GM23338 (cell line): ENCODE data around the gene EHD3. TPM values are rescaled to one million over a fixed set of nuclear protein-coding genes. Genes with fewer than 3 reads are reported as not detected.

Experiments
- ATAC-seq: fragments of 200-7000 bp; cut with Tn5 transposase; 3 replicates; pipeline ENCODE4 v1.9.1; 2020
- DNase-seq: peaks from one replicate; pipeline ENCODE4 v3.0.0-alpha.2; 2015; ENCODE audit warnings: low spot score
- H2AFZ ChIP-seq: fragments of 200-600 bp; sonication (generic); 2 replicates; pipeline ENCODE4 v1.8.0; 2016; ENCODE audit warnings: antibody characterized with exemption, mild to moderate bottlenecking, moderate library complexity
- H3F3A ChIP-seq: fragments of 200-600 bp; sonication (generic); replicated peaks from 2 replicates; pipeline ENCODE4 v1.8.0; 2017; ENCODE audit warnings: antibody characterized with exemption, mixed run types, low read depth
- H3K27ac ChIP-seq: fragments of 200-600 bp; sonication (generic); 2 replicates; pipeline ENCODE4 v1.6.1; 2016; ENCODE audit warnings: low read depth
- H3K27me3 ChIP-seq: fragments of 200-600 bp; sonication (generic); 2 replicates; pipeline ENCODE4 v1.8.0; 2016; ENCODE audit warnings: mild to moderate bottlenecking, mixed run types, moderate library complexity; ENCODE audit not compliant: insufficient read depth
- H3K36me3 ChIP-seq: fragments of 200-600 bp; sonication (generic); 2 replicates; pipeline ENCODE4 v1.8.0; 2016; ENCODE audit warnings: mild to moderate bottlenecking; ENCODE audit not compliant: insufficient read depth
- H3K4me1 ChIP-seq: fragments of 200-600 bp; sonication (generic); 2 replicates; pipeline ENCODE4 v1.8.0; 2016; ENCODE audit warnings: mild to moderate bottlenecking, moderate library complexity; ENCODE audit not compliant: insufficient read depth
- H3K4me2 ChIP-seq: fragments of 200-600 bp; sonication (generic); 2 replicates; pipeline ENCODE4 v1.7.1; 2017; ENCODE audit warnings: mixed run types
- H3K4me3 ChIP-seq: fragments of 200-600 bp; sonication (generic); 2 replicates; pipeline ENCODE4 v1.6.1; 2016; ENCODE audit warnings: mixed run types
- H3K79me2 ChIP-seq: fragments of 200-600 bp; sonication (generic); replicated peaks from 2 replicates; pipeline ENCODE4 v1.8.0; 2017; ENCODE audit warnings: mild to moderate bottlenecking; ENCODE audit not compliant: insufficient read depth
- H3K9me2 ChIP-seq: fragments of 200-600 bp; sonication (generic); 2 replicates; pipeline ENCODE4 v1.8.0; 2017; ENCODE audit not compliant: insufficient read depth
- H4K20me1 ChIP-seq: fragments of 200-600 bp; sonication (generic); replicated peaks from 2 replicates; pipeline ENCODE4 v1.8.0; 2017; ENCODE audit warnings: mild to moderate bottlenecking; ENCODE audit not compliant: insufficient read depth
- H3K27ac Mint-ChIP-seq: 2 replicates; pipeline ENCODE4 v1.8.0; 2020; ENCODE audit warnings: inconsistent platforms, mild to moderate bottlenecking, moderate library complexity, mixed read lengths
- H3K27me3 Mint-ChIP-seq: 3 replicates; pipeline ENCODE4 v1.8.0; 2022; ENCODE audit warnings: low read depth, mild to moderate bottlenecking, moderate library complexity, mixed read lengths, inconsistent platforms; ENCODE audit not compliant: insufficient read depth, poor library complexity
- H3K36me3 Mint-ChIP-seq: 3 replicates; pipeline ENCODE4 v1.8.0; 2021; ENCODE audit warnings: low read depth, mild to moderate bottlenecking, inconsistent platforms, moderate library complexity, mixed read lengths
- H3K4me1 Mint-ChIP-seq: 3 replicates; pipeline ENCODE4 v1.8.0; 2020; ENCODE audit warnings: mild to moderate bottlenecking, inconsistent platforms, mixed read lengths
- H3K4me3 Mint-ChIP-seq: 3 replicates; pipeline ENCODE4 v1.8.0; 2021; ENCODE audit warnings: moderate library complexity, mild to moderate bottlenecking, inconsistent platforms, mixed read lengths
- H3K9me3 Mint-ChIP-seq: 3 replicates; pipeline ENCODE4 v1.8.0; 2020; ENCODE audit warnings: moderate library complexity, mild to moderate bottlenecking, inconsistent platforms, mixed read lengths
- CREB1 ChIP-seq: fragments of 250-450 bp; sonication (Bioruptor Pico); IDR thresholded peaks from 2 replicates; pipeline ENCODE4 v1.5.0; 2020; ENCODE audit warnings: low read depth, mild to moderate bottlenecking, moderate library complexity
- EZH2 ChIP-seq: fragments of 200-600 bp; sonication (generic); IDR thresholded peaks from one replicate; pipeline ENCODE4 v1.8.0; 2017; ENCODE audit warnings: antibody characterized with exemption, mild to moderate bottlenecking, low read depth; ENCODE audit not compliant: unreplicated experiment
- JUNB ChIP-seq: IDR thresholded peaks from one replicate; pipeline ENCODE4 v1.6.1; 2016; ENCODE audit warnings: antibody characterized with exemption; ENCODE audit not compliant: unreplicated experiment
- NANOG ChIP-seq: IDR thresholded peaks from 2 replicates; pipeline ENCODE4 v1.6.1; 2016; ENCODE audit warnings: antibody characterized with exemption, borderline replicate concordance
- STAT1 ChIP-seq: IDR thresholded peaks from one replicate; pipeline ENCODE4 v1.6.1; 2016; ENCODE audit warnings: antibody characterized with exemption; ENCODE audit not compliant: unreplicated experiment
- ZNF114 ChIP-seq: fragments of 250-450 bp; sonication (Bioruptor Pico); IDR thresholded peaks from 2 replicates; pipeline ENCODE4 v1.5.0; 2020; ENCODE audit warnings: mild to moderate bottlenecking, moderate library complexity
- ZNF331 ChIP-seq: fragments of 250-450 bp; sonication (Bioruptor Pico); IDR thresholded peaks from 2 replicates; pipeline ENCODE4 v1.5.0; 2020; ENCODE audit warnings: low read depth, mild to moderate bottlenecking, moderate library complexity
- polyA plus RNA-seq: library from polyadenylated mRNA; unstranded; fragments of >200 nt; fragmentation: Nextera tagmentation; extraction: Ambion mirVana; gene quantifications from 2 replicates; pipeline ENCODE4 v1.2.1, GENCODE V29; 2016
- total RNA-seq: library from RNA; depleted of rRNA; stranded (reverse); fragments of >200 nt; shearing (Covaris generic); gene quantifications from 2 replicates; pipeline ENCODE4 v1.2.3, GENCODE V29; 2014
- TF ChIP-seq, protein P1 (sequence below): IDR thresholded peaks from 2 replicates; pipeline ENCODE4 v1.6.1; 2016; ENCODE audit warnings: antibody characterized with exemption
- TF ChIP-seq, protein P2 (sequence below): IDR thresholded peaks from one replicate; pipeline ENCODE4 v1.6.1; 2018; ENCODE audit warnings: antibody characterized with exemption; ENCODE audit not compliant: unreplicated experiment
- TF ChIP-seq, protein P3 (sequence below), 2 experiments: fragments of 200-600 bp in 1 of 2; sonication (generic) in 1 of 2; conservative IDR thresholded peaks; 2 replicates each; pipeline versions ENCODE4 v1.5.1 to v1.6.1; 2016 to 2017; ENCODE audit warnings: antibody characterized with exemption in 2 of 2, low read depth in 2 of 2, mild to moderate bottlenecking in 2 of 2, moderate library complexity in 1 of 2
- TF ChIP-seq, protein P4 (sequence below): fragments of 250-450 bp; sonication (Bioruptor Pico); IDR thresholded peaks from 2 replicates; pipeline ENCODE4 v1.5.0; 2020; ENCODE audit warnings: mild to moderate bottlenecking, moderate library complexity

Gene EHD3
- total and polyA plus RNA-seq, 2 experiments from 2014 or later = 3.3 to 12.6 TPM

DNA sequence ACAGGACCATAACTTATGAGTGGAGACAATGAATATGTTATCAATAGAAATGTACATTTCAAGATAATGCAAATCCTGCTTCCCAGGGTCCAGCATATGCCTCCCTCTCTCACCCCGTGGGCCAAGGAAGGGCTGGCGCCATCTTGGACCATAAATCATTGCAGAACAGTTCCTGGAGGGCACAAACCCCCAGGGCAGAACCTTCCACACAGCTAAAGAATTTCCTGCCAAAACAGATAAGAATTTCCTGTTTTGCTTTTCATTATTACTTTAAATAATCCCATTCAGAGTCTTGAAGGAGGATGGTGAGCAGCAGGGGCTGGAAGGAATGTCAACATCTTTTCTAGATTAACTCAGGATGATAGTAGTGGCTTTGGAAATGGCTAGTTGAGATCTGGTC is 53.7 kb downstream of the EHD3 start (continued):
- TF ChIP-seq, protein P1, sequence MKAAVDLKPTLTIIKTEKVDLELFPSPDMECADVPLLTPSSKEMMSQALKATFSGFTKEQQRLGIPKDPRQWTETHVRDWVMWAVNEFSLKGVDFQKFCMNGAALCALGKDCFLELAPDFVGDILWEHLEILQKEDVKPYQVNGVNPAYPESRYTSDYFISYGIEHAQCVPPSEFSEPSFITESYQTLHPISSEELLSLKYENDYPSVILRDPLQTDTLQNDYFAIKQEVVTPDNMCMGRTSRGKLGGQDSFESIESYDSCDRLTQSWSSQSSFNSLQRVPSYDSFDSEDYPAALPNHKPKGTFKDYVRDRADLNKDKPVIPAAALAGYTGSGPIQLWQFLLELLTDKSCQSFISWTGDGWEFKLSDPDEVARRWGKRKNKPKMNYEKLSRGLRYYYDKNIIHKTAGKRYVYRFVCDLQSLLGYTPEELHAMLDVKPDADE = no peak
- TF ChIP-seq CREB1 (no peak), STAT1 (no peak), JUNB (no peak), NANOG (no peak), ZNF114 (no peak), ZNF331 (CRISPR knock-in tag) (no peak)
- TF ChIP-seq, protein P2, sequence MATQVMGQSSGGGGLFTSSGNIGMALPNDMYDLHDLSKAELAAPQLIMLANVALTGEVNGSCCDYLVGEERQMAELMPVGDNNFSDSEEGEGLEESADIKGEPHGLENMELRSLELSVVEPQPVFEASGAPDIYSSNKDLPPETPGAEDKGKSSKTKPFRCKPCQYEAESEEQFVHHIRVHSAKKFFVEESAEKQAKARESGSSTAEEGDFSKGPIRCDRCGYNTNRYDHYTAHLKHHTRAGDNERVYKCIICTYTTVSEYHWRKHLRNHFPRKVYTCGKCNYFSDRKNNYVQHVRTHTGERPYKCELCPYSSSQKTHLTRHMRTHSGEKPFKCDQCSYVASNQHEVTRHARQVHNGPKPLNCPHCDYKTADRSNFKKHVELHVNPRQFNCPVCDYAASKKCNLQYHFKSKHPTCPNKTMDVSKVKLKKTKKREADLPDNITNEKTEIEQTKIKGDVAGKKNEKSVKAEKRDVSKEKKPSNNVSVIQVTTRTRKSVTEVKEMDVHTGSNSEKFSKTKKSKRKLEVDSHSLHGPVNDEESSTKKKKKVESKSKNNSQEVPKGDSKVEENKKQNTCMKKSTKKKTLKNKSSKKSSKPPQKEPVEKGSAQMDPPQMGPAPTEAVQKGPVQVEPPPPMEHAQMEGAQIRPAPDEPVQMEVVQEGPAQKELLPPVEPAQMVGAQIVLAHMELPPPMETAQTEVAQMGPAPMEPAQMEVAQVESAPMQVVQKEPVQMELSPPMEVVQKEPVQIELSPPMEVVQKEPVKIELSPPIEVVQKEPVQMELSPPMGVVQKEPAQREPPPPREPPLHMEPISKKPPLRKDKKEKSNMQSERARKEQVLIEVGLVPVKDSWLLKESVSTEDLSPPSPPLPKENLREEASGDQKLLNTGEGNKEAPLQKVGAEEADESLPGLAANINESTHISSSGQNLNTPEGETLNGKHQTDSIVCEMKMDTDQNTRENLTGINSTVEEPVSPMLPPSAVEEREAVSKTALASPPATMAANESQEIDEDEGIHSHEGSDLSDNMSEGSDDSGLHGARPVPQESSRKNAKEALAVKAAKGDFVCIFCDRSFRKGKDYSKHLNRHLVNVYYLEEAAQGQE = no peak

DNA sequence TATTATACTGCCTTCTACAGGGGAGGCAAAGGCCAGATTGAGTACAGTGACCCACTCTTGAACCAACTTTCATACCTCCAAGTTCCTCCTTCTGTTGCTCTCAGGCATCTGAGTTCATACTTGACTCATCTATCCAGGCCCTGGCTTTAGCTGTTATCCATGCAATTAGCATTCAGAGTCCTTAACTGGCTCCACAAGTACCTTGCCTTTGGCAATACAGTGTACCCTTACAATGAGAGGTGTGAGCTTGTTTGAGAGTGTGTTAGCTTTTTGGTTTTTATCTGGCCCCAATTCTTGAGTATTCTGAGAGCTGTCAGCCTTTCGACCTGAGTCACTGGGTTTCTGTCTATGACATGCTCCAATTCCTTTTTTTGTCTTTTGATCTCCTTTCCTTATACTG is 60.2 kb downstream of the EHD3 start:
- Histone ChIP-seq H3K4me3 (no peak overlapping the region), H3F3A (no peaks in the 10 kb centered on the region), H4K20me1 (no peaks in the 10 kb centered on the region), H3K36me3 (no peaks in the 10 kb centered on the region), H3K4me1 (0 out of 2 replicates have a peak, but pooled peaks cover 7% of the 10 kb centered on the region), H3K4me2 (0 out of 2 replicates have a peak overlapping the region, but pooled peaks have one; percentile 20), H3K27me3 (no peaks in the 10 kb centered on the region), H2AFZ (no peak overlapping the region), H3K27ac (no peak overlapping the region), H3K79me2 (no peaks in the 10 kb centered on the region), H3K9me2 (no peaks in the 10 kb centered on the region)
- Mint-ChIP-seq H3K9me3 (no peaks in the 10 kb centered on the region; the same call in 2 of the 3 replicates), H3K36me3 (no peaks in the 10 kb centered on the region), H3K27me3 (no peaks in the 10 kb centered on the region), H3K4me1 (peaks cover 18% of the 10 kb centered on the region), H3K4me3 (no peak overlapping the region), H3K27ac (no peak overlapping the region)
- DNase-seq = no peak
- no peak for ATAC-seq
- no peak for TF ChIP-seq NANOG
- TF ChIP-seq, protein P3, sequence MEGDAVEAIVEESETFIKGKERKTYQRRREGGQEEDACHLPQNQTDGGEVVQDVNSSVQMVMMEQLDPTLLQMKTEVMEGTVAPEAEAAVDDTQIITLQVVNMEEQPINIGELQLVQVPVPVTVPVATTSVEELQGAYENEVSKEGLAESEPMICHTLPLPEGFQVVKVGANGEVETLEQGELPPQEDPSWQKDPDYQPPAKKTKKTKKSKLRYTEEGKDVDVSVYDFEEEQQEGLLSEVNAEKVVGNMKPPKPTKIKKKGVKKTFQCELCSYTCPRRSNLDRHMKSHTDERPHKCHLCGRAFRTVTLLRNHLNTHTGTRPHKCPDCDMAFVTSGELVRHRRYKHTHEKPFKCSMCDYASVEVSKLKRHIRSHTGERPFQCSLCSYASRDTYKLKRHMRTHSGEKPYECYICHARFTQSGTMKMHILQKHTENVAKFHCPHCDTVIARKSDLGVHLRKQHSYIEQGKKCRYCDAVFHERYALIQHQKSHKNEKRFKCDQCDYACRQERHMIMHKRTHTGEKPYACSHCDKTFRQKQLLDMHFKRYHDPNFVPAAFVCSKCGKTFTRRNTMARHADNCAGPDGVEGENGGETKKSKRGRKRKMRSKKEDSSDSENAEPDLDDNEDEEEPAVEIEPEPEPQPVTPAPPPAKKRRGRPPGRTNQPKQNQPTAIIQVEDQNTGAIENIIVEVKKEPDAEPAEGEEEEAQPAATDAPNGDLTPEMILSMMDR (conservative IDR thresholded peaks at IDR 0.05; ENCODE audit: low read depth in 2 of 2) = no peak
- TF ChIP-seq, protein P4, sequence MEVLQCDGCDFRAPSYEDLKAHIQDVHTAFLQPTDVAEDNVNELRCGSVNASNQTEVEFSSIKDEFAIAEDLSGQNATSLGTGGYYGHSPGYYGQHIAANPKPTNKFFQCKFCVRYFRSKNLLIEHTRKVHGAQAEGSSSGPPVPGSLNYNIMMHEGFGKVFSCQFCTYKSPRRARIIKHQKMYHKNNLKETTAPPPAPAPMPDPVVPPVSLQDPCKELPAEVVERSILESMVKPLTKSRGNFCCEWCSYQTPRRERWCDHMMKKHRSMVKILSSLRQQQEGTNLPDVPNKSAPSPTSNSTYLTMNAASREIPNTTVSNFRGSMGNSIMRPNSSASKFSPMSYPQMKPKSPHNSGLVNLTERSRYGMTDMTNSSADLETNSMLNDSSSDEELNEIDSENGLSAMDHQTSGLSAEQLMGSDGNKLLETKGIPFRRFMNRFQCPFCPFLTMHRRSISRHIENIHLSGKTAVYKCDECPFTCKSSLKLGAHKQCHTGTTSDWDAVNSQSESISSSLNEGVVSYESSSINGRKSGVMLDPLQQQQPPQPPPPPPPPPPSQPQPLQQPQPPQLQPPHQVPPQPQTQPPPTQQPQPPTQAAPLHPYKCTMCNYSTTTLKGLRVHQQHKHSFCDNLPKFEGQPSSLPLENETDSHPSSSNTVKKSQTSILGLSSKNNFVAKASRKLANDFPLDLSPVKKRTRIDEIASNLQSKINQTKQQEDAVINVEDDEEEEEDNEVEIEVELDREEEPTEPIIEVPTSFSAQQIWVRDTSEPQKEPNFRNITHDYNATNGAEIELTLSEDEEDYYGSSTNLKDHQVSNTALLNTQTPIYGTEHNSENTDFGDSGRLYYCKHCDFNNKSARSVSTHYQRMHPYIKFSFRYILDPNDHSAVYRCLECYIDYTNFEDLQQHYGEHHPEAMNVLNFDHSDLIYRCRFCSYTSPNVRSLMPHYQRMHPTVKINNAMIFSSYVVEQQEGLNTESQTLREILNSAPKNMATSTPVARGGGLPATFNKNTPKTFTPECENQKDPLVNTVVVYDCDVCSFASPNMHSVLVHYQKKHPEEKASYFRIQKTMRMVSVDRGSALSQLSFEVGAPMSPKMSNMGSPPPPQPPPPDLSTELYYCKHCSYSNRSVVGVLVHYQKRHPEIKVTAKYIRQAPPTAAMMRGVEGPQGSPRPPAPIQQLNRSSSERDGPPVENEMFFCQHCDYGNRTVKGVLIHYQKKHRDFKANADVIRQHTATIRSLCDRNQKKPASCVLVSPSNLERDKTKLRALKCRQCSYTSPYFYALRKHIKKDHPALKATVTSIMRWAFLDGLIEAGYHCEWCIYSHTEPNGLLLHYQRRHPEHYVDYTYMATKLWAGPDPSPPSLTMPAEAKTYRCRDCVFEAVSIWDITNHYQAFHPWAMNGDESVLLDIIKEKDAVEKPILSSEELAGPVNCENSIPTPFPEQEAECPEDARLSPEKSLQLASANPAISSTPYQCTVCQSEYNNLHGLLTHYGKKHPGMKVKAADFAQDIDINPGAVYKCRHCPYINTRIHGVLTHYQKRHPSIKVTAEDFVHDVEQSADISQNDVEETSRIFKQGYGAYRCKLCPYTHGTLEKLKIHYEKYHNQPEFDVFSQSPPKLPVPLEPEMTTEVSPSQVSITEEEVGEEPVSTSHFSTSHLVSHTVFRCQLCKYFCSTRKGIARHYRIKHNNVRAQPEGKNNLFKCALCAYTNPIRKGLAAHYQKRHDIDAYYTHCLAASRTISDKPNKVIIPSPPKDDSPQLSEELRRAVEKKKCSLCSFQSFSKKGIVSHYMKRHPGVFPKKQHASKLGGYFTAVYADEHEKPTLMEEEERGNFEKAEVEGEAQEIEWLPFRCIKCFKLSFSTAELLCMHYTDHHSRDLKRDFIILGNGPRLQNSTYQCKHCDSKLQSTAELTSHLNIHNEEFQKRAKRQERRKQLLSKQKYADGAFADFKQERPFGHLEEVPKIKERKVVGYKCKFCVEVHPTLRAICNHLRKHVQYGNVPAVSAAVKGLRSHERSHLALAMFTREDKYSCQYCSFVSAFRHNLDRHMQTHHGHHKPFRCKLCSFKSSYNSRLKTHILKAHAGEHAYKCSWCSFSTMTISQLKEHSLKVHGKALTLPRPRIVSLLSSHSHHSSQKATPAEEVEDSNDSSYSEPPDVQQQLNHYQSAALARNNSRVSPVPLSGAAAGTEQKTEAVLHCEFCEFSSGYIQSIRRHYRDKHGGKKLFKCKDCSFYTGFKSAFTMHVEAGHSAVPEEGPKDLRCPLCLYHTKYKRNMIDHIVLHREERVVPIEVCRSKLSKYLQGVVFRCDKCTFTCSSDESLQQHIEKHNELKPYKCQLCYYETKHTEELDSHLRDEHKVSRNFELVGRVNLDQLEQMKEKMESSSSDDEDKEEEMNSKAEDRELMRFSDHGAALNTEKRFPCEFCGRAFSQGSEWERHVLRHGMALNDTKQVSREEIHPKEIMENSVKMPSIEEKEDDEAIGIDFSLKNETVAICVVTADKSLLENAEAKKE (CRISPR knock-in tag) = no peak
- no peak for TF ChIP-seq CREB1
- no peak for TF ChIP-seq EZH2
- no peak for TF ChIP-seq ZNF114
- TF ChIP-seq JUNB = no peak
- TF ChIP-seq, protein P1 = no peak
- TF ChIP-seq ZNF331 (CRISPR knock-in tag) = no peak
